ENCODE measurements around the gene GALR3.

Gene GALR3

GRCh38 chr22:37824674-37825641 lies 1.8 kb downstream of the GALR3 start:
- no peak for DNase-seq (ENCODE audit: low read depth)
- no peak overlapping the region for H3K4me3 ChIP-seq (ENCODE audit: low read depth, low read length)
- TF ChIP-seq, protein P1, sequence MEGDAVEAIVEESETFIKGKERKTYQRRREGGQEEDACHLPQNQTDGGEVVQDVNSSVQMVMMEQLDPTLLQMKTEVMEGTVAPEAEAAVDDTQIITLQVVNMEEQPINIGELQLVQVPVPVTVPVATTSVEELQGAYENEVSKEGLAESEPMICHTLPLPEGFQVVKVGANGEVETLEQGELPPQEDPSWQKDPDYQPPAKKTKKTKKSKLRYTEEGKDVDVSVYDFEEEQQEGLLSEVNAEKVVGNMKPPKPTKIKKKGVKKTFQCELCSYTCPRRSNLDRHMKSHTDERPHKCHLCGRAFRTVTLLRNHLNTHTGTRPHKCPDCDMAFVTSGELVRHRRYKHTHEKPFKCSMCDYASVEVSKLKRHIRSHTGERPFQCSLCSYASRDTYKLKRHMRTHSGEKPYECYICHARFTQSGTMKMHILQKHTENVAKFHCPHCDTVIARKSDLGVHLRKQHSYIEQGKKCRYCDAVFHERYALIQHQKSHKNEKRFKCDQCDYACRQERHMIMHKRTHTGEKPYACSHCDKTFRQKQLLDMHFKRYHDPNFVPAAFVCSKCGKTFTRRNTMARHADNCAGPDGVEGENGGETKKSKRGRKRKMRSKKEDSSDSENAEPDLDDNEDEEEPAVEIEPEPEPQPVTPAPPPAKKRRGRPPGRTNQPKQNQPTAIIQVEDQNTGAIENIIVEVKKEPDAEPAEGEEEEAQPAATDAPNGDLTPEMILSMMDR (IDR thresholded peaks at IDR 0.05; ENCODE audit: control insufficient read depth, extremely low read depth, insufficient read depth) = no peak

DNA sequence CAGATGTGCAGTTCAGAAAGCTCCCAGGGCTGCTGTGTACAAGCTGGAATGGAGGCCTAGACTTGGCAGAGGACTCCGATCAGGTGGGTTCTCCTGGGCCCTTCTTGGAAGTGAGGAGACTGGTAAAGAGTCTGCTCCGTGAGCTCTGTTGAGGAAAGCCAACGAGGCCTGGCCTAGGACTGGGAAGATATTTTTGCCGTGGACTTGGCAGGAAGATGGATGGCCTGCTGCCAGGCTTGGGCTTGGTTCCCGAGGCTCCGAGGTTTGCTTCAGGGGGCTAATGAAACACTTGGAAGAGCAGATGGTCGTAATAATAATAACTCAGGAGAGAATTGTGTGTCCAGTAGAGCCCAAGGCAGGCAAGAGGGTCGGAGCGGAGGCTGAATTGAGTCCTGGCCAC lies 3.9 kb downstream of the GALR3 start:
- H3K4me3 ChIP-seq (ENCODE audit: low read depth, low read length) = no peak overlapping the region
- no peak for DNase-seq (ENCODE audit: low read depth)
- TF ChIP-seq, protein P1 (IDR thresholded peaks at IDR 0.05; ENCODE audit: control insufficient read depth, extremely low read depth, insufficient read depth) = no peak

- H3K4me3 ChIP-seq (ENCODE audit: low read depth, low read length) = no peak overlapping the region
- TF ChIP-seq, protein P1 (IDR thresholded peaks at IDR 0.05; ENCODE audit: control insufficient read depth, extremely low read depth, insufficient read depth) = no peak
- DNase-seq (ENCODE audit: low read depth) = no peak
Measured at GRCh38 chr22:37830093-37830842, 7.1 kb downstream of the GALR3 start.

DNA sequence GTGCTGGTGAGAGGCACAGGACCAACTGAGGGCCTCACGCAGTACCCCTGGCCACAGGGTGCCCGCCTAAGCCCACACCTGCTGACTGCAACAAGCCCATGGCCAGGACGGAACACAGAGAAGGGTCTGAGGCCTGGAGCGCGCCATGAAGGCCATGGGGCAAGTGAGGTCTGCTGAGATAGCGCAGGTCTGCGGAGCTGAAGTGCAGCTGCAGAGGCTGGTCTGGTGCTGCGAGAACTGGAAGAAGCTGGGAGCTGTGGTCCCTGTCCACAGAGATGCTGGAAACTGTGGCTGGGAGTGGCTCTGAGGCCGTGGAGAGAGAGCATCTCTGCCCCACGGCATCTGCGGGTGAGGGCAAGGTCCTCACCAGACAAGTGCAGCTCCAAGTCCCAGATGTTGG lies 8.3 kb downstream of the GALR3 start:
- H3K4me3 ChIP-seq (ENCODE audit: low read depth, low read length) = no peak overlapping the region
- DNase-seq (ENCODE audit: low read depth) = no peak
- TF ChIP-seq, protein P1 (IDR thresholded peaks at IDR 0.05; ENCODE audit: control insufficient read depth, extremely low read depth, insufficient read depth) = no peak

DNA sequence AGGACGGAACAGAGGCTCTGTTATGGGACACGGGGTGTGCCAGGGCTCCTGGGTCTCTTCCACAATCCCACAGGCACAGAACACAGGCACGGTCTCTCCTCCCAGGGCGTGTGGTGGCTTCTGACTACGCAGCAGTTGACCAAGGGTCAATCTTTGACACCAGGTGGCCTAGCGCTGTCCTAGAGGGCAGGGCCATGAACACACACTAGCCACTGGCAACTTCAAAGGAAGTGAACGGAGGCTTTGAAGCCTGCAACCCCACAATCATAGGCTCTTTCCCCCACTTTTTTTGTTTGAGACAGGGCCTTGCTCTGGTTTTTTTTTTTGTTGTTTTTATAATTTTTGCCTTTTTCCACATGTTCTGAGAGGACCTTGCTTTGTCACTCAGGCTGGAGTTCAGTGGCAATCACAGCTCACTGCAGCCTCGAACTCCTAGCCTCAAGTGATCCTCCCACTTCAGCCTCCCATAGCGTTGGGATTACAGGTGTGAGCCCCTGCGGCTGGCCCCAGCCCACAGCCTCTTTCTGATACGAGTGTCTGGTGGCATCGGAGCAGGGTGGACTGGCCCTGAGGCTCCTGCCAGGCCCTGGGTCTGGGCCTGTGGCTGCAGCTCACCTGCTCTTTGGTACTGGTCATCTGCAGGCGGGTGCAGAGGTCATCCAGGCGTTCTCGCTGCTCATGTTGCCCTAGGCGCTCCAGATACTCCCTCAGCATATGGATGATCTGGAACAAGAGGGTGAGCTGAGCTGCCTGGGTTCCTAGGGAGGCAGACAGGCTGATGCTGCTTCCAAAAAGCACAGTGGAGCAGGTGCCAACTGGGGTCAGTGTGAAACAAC lies 9.1 kb downstream of the GALR3 start:
- no peak for DNase-seq (ENCODE audit: low read depth)
- TF ChIP-seq, protein P1 (IDR thresholded peaks at IDR 0.05; ENCODE audit: control insufficient read depth, extremely low read depth, insufficient read depth) = no peak
- H3K4me3 ChIP-seq (ENCODE audit: low read depth, low read length) = no peak overlapping the region

DNA sequence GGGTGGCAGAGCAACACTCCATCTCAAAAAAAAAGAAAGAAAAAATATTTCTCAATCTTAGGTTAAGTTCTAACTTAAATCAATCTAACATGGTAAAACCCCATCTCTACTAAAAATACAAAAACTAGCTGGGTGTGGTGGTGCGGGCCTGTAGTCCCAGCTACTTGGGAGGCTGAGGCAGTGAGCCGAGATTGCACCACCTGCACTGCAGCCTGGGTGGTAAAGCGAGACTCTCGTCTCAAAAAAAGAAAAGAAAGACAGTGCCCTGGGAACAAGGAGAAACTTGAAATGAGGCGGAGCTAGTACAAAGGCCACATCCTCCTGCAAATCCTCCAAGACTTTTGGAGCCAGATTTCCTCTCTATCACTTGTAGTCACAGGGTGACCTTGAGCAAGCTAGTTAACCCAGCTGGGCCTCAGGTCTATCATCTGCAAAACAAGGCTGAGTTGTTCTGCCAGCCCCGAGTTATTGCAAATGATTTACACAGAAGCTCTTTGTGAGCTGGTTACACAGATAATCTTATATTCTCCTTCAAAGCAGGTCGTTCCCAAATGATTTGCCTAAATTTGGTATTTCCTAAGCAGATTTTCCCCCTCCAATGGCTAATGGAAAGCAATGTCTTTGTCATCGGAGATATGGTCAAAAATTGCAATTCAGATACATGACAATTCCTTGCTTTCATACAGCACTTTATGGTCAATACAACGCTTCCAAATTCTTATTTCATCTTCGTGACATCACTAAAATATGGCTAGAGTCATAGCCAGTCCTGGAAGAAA lies 19.0 kb downstream of the GALR3 start:
- no peak for DNase-seq (ENCODE audit: low read depth)
- no peak overlapping the region for H3K4me3 ChIP-seq (ENCODE audit: low read depth, low read length)
- TF ChIP-seq, protein P1 (IDR thresholded peaks at IDR 0.05; ENCODE audit: control insufficient read depth, extremely low read depth, insufficient read depth) = no peak
